GM23248 (cell line): ENCODE results near the gene DUSP28. TPM values are rescaled to one million over a fixed set of nuclear protein-coding genes. Genes with fewer than 3 reads are reported as not detected.

Experiments used
- DNase-seq: peaks from one replicate; pipeline ENCODE4 v3.0.0-alpha.2; 2015
- H2AFZ ChIP-seq: fragments of 200-600 bp; sonication (generic); 2 replicates; pipeline ENCODE4 v1.6.1; 2016; ENCODE audit warnings: antibody characterized with exemption
- H3F3A ChIP-seq: fragments of 200-600 bp; sonication (generic); 2 replicates; pipeline ENCODE4 v1.6.1; 2016; ENCODE audit warnings: mild to moderate bottlenecking, antibody characterized with exemption, mixed run types; ENCODE audit not compliant: insufficient read depth
- H3K27ac ChIP-seq: fragments of 200-600 bp; sonication (generic); 2 replicates; pipeline ENCODE4 v1.5.1; 2016; ENCODE audit warnings: mild to moderate bottlenecking
- H3K27me3 ChIP-seq: fragments of 200-600 bp; sonication (generic); replicated peaks from 2 replicates; pipeline ENCODE4 v1.6.1; 2016; ENCODE audit warnings: mild to moderate bottlenecking; ENCODE audit not compliant: insufficient read depth
- H3K36me3 ChIP-seq: fragments of 200-600 bp; sonication (generic); 2 replicates; pipeline ENCODE4 v1.6.1; 2016; ENCODE audit warnings: low read depth, mild to moderate bottlenecking
- H3K4me1 ChIP-seq: fragments of 200-600 bp; sonication (generic); 2 replicates; pipeline ENCODE4 v1.6.1; 2016; ENCODE audit warnings: mild to moderate bottlenecking; ENCODE audit not compliant: insufficient read depth
- H3K4me2 ChIP-seq: fragments of 200-600 bp; sonication (generic); one replicate; pipeline ENCODE4 v1.6.1; 2016; ENCODE audit warnings: mild to moderate bottlenecking; ENCODE audit not compliant: unreplicated experiment
- H3K4me3 ChIP-seq: fragments of 200-600 bp; sonication (generic); 2 replicates; pipeline ENCODE4 v1.5.1; 2016; ENCODE audit warnings: mild to moderate bottlenecking
- H3K79me2 ChIP-seq: fragments of 200-600 bp; sonication (generic); 2 replicates; pipeline ENCODE4 v1.6.1; 2016; ENCODE audit warnings: mild to moderate bottlenecking; ENCODE audit not compliant: insufficient read depth
- H3K9ac ChIP-seq: fragments of 200-600 bp; sonication (generic); 2 replicates; pipeline ENCODE4 v1.6.1; 2016; ENCODE audit warnings: mild to moderate bottlenecking
- H3K9me2 ChIP-seq: fragments of 200-600 bp; sonication (generic); 2 replicates; pipeline ENCODE4 v1.6.1; 2016; ENCODE audit warnings: mixed run types, mild to moderate bottlenecking, moderate library complexity; ENCODE audit not compliant: insufficient read depth
- H3K9me3 ChIP-seq: fragments of 200-600 bp; sonication (generic); one replicate; pipeline ENCODE4 v1.6.1; 2017; ENCODE audit warnings: low read depth
- H4K20me1 ChIP-seq: fragments of 200-600 bp; sonication (generic); 2 replicates; pipeline ENCODE4 v1.6.0; 2016; ENCODE audit not compliant: insufficient read depth
- EZH2 ChIP-seq: fragments of 200-600 bp; sonication (generic); IDR thresholded peaks from 2 replicates; pipeline ENCODE4 v1.6.1; 2018; ENCODE audit warnings: antibody characterized with exemption, mild to moderate bottlenecking; ENCODE audit not compliant: insufficient read depth, poor library complexity, severe bottlenecking
- EZH2phosphoT487 ChIP-seq: fragments of 200-600 bp; sonication (generic); IDR thresholded peaks from 2 replicates; pipeline ENCODE4 v1.6.1; 2018; ENCODE audit warnings: antibody characterized with exemption, moderate library complexity, mild to moderate bottlenecking, low read depth; ENCODE audit not compliant: insufficient read depth
- WGBS, 2 experiments: methylation state at CpG; one replicate each; pipeline ENCODE4 v1.1.6; 2015 to 2017; ENCODE audit warnings: low lambda C conversion rate in 2 of 2, low coverage in 1 of 2; ENCODE audit errors: missing lambda C conversion rate in 2 of 2; 5-methylcytosine and 5-hydroxymethylcytosine counted together
- in situ Hi-C: fragments of 300-500 bp; cut with MboI; formaldehyde crosslinking; loops from 2 replicates; pipeline ENCODE4 v1.15.0; 2020
- polyA plus RNA-seq: library from polyadenylated mRNA; unstranded; fragments of >200 nt; fragmentation: Nextera tagmentation; extraction: Ambion mirVana; gene quantifications from 2 replicates; pipeline ENCODE4 v1.2.1, GENCODE V29; 2016
- total RNA-seq: library from RNA; depleted of rRNA; stranded (reverse); fragments of >200 nt; shearing (Covaris generic); gene quantifications from 2 replicates; pipeline ENCODE4 v1.2.3, GENCODE V29; 2014

The DUSP28 gene
- total and polyA plus RNA-seq, 2 experiments from 2014 or later = 3.2 to 4.9 TPM

DNA sequence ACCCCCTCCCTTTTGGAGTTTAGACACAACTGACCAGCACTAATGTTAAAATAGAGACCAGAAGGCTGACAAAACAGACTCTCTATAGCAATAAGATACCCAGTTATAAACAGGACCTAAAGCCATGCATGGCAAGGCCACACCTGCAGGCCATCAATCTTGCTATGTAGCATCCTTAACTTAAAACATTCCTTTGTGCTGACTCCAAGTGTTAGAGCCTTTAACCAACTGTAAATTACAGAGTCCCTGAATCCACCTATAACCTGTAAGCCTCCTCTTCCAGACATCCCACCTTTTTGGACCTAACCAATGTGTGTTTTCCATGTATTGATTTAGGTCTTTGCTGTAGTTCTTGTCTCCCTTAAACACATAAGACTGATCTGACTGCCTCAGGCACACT, 20.3 kb upstream of the DUSP28 start:
- TF ChIP-seq EZH2phosphoT487 = no peak
- in situ Hi-C loops = no loop called here
- Histone ChIP-seq H3K9ac (no peak overlapping the region), H3K4me1 (no peaks in the 10 kb centered on the region), H4K20me1 (no peaks in the 10 kb centered on the region), H2AFZ (no peak overlapping the region), H3F3A (no peaks in the 10 kb centered on the region), H3K9me3 (no peaks in the 10 kb centered on the region), H3K4me3 (no peak overlapping the region), H3K36me3 (no peaks in the 10 kb centered on the region), H3K4me2 (no peak overlapping the region), H3K9me2 (no peaks in the 10 kb centered on the region), H3K27me3 (no peaks in the 10 kb centered on the region), H3K27ac (no peak overlapping the region), H3K79me2 (no peaks in the 10 kb centered on the region)
- no peak for DNase-seq

DNA sequence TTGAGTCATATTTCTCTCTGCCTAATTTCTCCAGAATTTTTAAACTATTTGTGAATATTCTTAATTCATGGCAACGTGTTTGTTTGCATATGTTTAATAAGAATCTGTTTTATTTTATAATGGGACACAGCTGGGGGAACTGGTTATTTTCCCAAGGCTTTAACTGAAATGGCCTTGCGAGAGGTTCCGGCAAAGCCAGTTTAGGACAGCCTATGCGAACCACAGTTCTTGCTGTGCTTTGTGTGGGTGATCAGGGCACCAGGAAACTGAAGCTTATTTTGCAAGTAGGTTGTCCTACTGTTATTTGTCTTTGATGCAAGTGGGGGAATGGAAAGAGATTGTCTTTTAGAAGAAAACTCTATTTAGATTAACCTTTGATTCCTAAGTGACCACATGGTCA, 8.9 kb upstream of the DUSP28 start:
- H3K27ac ChIP-seq = no peak overlapping the region
- no peak overlapping the region for H2AFZ ChIP-seq
- H3K9me2 ChIP-seq = no peaks in the 10 kb centered on the region
- no peaks in the 10 kb centered on the region for H3K36me3 ChIP-seq
- H3K9ac ChIP-seq = no peak overlapping the region
- no peak overlapping the region for H3K4me2 ChIP-seq
- no peak overlapping the region for H3K4me3 ChIP-seq
- WGBS, 2 experiments = 94 to 98% methylated on average over 4 of the region's 4 CpGs
- no peaks in the 10 kb centered on the region for H3F3A ChIP-seq
- no peaks in the 10 kb centered on the region for H3K27me3 ChIP-seq
- no peaks in the 10 kb centered on the region; the same call in 1 of the 2 replicates for H3K79me2 ChIP-seq
- no peaks in the 10 kb centered on the region for H4K20me1 ChIP-seq
- no peaks in the 10 kb centered on the region for H3K9me3 ChIP-seq
- H3K4me1 ChIP-seq = no peaks in the 10 kb centered on the region
- no peak for DNase-seq
- in situ Hi-C loops = no loop called here
- TF ChIP-seq EZH2 (no peak), EZH2phosphoT487 (no peak)

DNA sequence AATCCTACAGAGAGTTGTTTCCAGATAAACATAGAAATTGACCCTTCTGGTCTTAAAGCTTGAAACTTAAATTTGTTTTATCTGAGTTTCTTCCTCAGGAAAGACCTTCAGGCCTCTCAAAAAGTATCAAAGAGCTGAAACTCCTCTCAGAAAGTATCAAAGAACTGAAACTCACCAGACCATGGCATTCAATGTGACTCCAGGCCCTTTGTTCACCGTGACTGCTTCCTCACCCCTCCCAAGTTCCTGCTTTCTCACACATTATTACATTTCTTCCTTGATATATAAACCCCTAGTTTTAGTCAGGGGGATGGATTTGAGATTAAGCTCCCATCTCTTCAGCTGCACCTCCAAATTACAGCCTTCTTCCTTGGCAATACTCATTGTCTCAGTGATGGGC, 8.3 kb upstream of the DUSP28 start:
- Histone ChIP-seq H3K4me2 (no peak overlapping the region), H3K9ac (no peak overlapping the region), H3K4me1 (no peaks in the 10 kb centered on the region), H3F3A (no peaks in the 10 kb centered on the region), H4K20me1 (no peaks in the 10 kb centered on the region), H3K9me3 (no peaks in the 10 kb centered on the region), H2AFZ (no peak overlapping the region), H3K79me2 (peaks cover 3% of the 10 kb centered on the region; the same call in 1 of the 2 replicates), H3K36me3 (no peaks in the 10 kb centered on the region), H3K27me3 (no peaks in the 10 kb centered on the region), H3K9me2 (no peaks in the 10 kb centered on the region), H3K4me3 (no peak overlapping the region), H3K27ac (no peak overlapping the region)
- DNase-seq = no peak
- in situ Hi-C loops = no loop called here
- 0% methylated on average over 1 of the region's 1 CpG for WGBS, 2 experiments
- TF ChIP-seq EZH2 (no peak), EZH2phosphoT487 (no peak)

DNA sequence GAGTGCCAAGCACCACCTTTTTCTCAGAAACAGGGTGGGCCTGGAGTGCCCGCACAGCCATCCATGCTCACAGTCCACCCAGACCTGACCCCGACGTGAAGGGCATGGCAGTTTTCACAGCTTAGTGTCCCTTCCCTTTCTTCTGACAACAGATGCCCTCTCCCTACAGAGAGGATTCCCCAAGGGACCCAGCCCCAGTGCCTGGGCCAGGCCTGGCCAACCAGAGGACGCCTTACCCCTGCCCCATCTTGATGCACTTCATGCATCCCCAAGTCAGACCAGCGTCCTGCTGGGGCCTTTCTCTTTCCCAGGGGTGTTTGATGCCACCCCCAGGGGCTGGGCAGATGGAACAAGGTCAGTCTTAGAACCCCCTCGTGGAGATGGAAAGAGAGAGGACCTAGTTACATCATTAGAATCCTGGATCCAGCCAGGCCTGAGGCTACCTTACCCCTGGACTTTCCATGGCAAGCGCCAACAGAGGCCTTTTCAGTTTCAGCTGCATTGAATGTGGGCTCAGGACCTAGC, 6.1 kb upstream of the DUSP28 start:
- Histone ChIP-seq H3K4me1 (peaks cover 5% of the 10 kb centered on the region; the same call in 1 of the 2 replicates), H3K79me2 (peaks cover 21% of the 10 kb centered on the region), H3K27ac (no peak overlapping the region), H4K20me1 (no peaks in the 10 kb centered on the region), H3K9me3 (no peaks in the 10 kb centered on the region), H2AFZ (no peak overlapping the region), H3K36me3 (no peaks in the 10 kb centered on the region), H3F3A (0 out of 2 replicates have a peak, but pooled peaks cover 4% of the 10 kb centered on the region), H3K9ac (no peak overlapping the region), H3K27me3 (no peaks in the 10 kb centered on the region), H3K4me3 (no peak overlapping the region), H3K4me2 (no peak overlapping the region), H3K9me2 (no peaks in the 10 kb centered on the region)
- 76 to 78% methylated on average over 7 of the region's 7 CpGs for WGBS, 2 experiments
- TF ChIP-seq EZH2 = no peak
- TF ChIP-seq EZH2phosphoT487 = no peak
- in situ Hi-C loops = no loop called here
- DNase-seq = no peak
